Articular chondrocyte of knee joint (primary cell): ENCODE results near the gene CD37. TPM values are rescaled to one million over a fixed set of nuclear protein-coding genes. Genes with fewer than 3 reads are reported as not detected.

Source experiments
- small RNA-seq: library from RNA; depleted of rRNA; stranded (forward); fragments of <200 nt; gene quantifications from one replicate; pipeline ENCODE3, GENCODE V24; 2012
- total RNA-seq: library from RNA; depleted of rRNA; stranded (reverse); fragments of >200 nt; gene quantifications from 2 replicates; pipeline ENCODE4 v1.2.3, GENCODE V29; 2012

The CD37 gene, protein sequence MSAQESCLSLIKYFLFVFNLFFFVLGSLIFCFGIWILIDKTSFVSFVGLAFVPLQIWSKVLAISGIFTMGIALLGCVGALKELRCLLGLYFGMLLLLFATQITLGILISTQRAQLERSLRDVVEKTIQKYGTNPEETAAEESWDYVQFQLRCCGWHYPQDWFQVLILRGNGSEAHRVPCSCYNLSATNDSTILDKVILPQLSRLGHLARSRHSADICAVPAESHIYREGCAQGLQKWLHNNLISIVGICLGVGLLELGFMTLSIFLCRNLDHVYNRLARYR
- total RNA-seq, result not detected in 2 replicates

DNA sequence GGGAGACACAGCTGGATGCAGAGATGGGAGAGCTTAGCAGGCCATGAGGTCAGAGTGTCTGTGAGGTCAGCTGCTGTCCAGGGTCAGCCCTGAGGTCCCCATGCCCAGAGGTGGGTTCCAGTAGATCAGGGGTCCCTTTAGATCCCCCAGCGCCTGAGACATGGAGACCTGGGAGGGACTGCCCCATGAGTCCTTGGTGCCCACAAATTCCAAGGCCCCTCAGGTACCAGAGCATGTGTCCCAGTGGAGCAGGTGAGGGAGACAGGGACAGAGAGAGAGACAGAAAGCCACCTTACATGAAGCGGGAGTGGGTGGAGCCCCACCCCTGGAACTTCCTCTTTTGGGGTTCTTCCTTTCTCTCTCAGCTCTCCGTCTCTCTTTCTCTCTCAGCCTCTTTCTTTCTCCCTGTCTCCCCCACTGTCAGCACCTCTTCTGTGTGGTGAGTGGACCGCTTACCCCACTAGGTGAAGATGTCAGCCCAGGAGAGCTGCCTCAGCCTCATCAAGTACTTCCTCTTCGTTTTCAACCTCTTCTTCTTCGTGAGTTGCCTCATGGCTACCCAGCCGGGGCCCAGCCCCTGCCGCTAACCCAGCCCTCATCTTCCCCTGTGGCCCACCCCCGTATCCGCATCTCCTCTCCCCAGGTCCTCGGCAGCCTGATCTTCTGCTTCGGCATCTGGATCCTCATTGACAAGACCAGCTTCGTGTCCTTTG, at the start of gene CD37:
CD37 (plus strand) TSS at position 336 of the 713 bp plus-strand sequence; CDS start at position 471, 135 bp downstream.

DNA sequence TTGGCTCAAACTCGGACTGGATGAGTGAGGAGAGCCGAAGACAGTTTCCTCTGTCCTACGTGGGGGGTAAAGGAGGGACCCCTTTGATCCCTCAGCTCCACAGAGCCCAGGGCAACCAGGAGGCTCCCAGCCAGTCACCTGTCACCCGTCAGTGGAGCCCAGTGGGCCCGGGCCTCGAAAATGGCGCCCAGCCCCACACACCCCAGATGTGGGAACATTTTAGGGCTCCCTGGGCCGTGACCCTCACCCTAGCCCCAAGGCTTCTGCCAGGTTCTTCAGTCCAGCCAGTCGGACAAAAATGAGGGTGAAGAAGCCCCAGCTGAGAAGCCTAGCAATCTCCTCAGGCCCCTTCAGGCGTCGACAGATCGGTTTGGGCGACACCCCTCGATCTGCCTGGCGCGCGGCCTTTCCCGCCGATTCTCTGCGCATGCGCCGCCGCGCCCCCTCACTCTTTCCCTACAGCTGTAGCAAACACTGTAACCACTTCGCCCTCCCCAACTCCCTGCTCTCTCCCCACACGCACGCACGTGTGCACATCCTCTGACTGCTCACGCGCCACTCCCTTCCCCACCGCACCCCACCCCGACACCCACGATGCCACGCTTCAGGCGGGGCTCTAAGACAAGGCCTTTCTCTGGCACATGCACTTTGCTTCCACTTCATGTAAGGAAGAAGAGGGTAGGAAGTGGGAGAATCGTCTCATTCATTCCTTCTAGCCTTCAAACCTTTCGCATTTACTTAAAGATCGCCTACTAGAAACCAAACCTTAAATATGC, 10.2 kb upstream of the CD37 start, which contains the start of gene SLC6A16:
SLC6A16 (minus strand) TSS at position 391 of the 776 bp plus-strand sequence. CDS start 13,844 bp downstream, outside the sequence.

DNA sequence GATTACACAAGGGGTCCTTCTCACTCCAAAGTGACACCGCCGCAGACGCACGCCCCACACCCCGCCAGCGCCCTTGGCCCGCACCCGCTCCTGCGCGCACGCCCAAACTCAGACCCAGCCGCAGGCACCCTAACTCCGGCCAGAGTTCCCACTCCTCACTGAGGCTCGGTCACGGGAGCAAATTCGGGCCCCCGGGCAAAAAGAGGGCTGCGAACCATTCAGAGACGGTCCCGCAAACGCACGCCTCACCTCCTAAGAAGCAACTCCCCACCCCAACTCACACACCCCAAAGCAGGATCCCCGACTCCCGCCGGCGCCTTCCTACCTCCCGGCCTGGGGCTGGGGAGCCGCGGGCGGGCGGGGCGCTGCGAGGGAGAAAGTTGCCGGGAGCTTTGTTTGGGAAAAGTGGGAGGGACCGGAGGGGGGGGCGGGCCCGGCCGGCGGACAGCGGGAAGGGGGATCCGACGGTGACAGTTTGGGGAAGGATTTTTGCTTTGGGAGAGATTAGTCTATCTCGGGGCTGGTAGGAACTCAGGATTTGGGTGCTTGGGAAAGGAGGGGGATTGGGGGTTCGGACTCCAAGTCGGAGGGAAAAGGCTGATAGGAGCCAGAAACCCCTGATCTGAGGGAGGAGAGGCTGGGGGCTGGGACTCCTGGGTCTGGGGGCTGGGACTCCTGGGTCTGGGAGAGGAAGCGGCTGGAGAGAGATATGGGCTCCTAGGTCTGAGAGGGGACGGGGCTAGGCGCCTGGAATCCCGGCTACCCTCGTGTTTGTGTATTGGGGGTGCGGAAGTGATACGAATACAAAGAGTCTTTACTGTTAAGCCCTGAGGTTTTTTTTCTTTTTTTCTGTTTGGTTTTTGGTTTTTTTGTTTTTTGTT, 27.1 kb downstream of the CD37 start, which contains the start of gene TEAD2:
TEAD2 (minus strand) TSS at position 369 of the 881 bp plus-strand sequence. CDS start 2,341 bp downstream, outside the sequence.

DNA sequence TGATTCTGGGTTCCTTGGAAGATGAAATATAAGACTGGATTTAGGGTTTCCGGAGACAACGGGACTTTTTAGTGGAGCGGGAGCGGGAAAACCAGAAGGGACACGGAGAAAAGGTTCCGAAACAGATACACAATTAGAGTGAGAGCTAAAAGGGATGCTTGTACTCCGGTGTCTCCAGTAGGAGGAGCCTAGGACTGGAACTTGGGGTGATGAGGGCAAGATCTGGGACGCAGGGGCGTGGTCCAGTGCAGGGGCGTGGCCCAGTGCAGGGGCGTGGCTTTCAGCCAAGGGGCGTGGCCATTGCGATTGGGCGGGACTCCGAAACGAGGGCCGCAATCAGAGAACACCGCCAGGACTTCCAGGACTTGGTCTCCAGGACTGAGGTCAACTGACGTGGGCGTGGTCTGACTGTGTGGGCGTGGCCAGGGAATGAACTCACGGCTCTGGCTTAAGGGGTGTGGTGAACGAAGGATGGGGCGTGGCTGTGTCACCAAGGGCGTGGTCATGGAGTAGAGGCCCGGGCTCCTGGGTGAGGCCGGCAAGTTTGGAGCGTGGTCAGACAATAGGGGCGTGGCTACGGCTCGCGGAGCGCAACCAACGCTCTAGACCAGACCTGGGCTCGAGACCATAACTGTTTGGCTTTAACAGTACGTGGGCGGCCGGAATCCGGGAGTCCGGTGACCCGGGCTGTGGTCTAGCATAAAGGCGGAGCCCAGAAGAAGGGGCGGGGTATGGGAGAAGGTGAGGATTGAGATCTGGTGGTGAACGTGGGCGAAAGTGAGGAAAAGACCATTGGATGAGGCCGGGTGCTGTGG, 28.3 kb downstream of the CD37 start, which contains the start of gene DKKL1:
DKKL1 (plus strand) TSS at position 610 of the 815 bp plus-strand sequence; CDS start at position 732, 122 bp downstream.

DNA sequence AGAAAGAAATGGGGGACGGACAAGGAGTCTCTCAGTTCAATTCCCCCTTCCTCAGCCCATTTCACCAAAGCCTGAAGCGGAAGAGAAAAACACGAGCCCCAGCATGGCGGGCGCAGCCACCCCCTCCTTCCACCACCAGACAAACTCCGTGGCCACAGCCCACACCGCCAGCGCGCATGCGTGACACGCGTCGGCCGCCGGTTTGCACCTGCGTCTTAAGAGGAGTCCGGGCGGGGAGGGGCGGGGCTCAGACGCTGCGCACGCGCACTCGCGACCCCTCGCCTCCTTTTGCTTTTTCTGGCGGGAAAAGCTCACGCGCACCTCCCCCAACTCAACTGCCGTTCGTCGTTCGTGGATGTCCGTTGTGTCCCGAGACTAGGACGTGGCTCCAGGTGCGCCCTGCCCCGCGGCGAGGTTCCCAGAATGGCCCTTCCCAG, 52.7 kb downstream of the CD37 start, which contains the start of gene KASH5:
KASH5 (plus strand) TSS at position 314 of the 437 bp plus-strand sequence. CDS start 2,635 bp downstream, outside the sequence.

Small RNAs within 50 kb of the gene (small RNA-seq; reads per million reads assigned to genes)
- gene MIR4324, result not detected

Other genes with a start within 250 kb of the CD37 start
- 85.6 and 88.4 TPM in 2 replicates for gene SNRNP70, start 250.0 kb upstream of the CD37 start, total RNA-seq
- gene LIN7B, start 221.0 kb upstream of the CD37 start, total RNA-seq, result 2.8 and 3.7 TPM in 2 replicates
- gene C19orf73, start 216.3 kb upstream of the CD37 start, total RNA-seq, result 0.26 and 0.65 TPM in 2 replicates
- 0.91 and 1.4 TPM in 2 replicates for gene PPFIA3, start 215.9 kb upstream of the CD37 start, total RNA-seq
- not detected in 2 replicates for gene HRC, start 180.0 kb upstream of the CD37 start, total RNA-seq
- gene TRPM4, start 177.6 kb upstream of the CD37 start, total RNA-seq, result 13.4 and 17.0 TPM in 2 replicates
- gene SLC6A16, start 10.2 kb upstream of the CD37 start, total RNA-seq, result 0.32 TPM in 1 of 2 replicates, not detected in the other
- 21.3 and 25.6 TPM in 2 replicates for gene TEAD2, start 27.0 kb downstream of the CD37 start, total RNA-seq
- 0.26 TPM in 1 of 2 replicates, not detected in the other for gene DKKL1, start 28.5 kb downstream of the CD37 start, total RNA-seq
- not detected in 2 replicates for gene KASH5, start 52.8 kb downstream of the CD37 start, total RNA-seq
- not detected in 2 replicates for gene PTH2, start 88.0 kb downstream of the CD37 start, total RNA-seq
- gene GFY, start 90.0 kb downstream of the CD37 start, total RNA-seq, result not detected in 2 replicates
- gene SLC17A7, start 106.1 kb downstream of the CD37 start, total RNA-seq, result under 0.01 TPM in 1 of 2 replicates, not detected in the other
- gene PIH1D1, start 116.4 kb downstream of the CD37 start, total RNA-seq, result 59.1 and 62.8 TPM in 2 replicates
- 19.7 and 22.1 TPM in 2 replicates for gene ALDH16A1, start 117.8 kb downstream of the CD37 start, total RNA-seq
- 5.0 and 5.2 TPM in 2 replicates for gene FLT3LG, start 138.8 kb downstream of the CD37 start, total RNA-seq
- gene RPL13A, start 152.2 kb downstream of the CD37 start, total RNA-seq, result 1,376 and 2,288 TPM in 2 replicates
- gene RPS11, start 161.0 kb downstream of the CD37 start, total RNA-seq, result 2,902 and 3,041 TPM in 2 replicates
- gene FCGRT, start 177.3 kb downstream of the CD37 start, total RNA-seq, result 50.0 and 52.4 TPM in 2 replicates
- 221 and 248 TPM in 2 replicates for gene RCN3, start 192.6 kb downstream of the CD37 start, total RNA-seq
- 45.3 and 50.4 TPM in 2 replicates for gene NOSIP, start 245.2 kb downstream of the CD37 start, total RNA-seq
- 0.22 and 0.26 TPM in 2 replicates for gene PRRG2, start 245.9 kb downstream of the CD37 start, total RNA-seq